Fibroblast of mammary gland (primary cell): ENCODE measurements around the gene LRRC27.

ENCODE experiments used
- DNase-seq: peaks from one replicate; pipeline ENCODE4 v3.0.0-alpha.2; 2010; ENCODE audit warnings: low read depth
- H3K4me3 ChIP-seq: 2 replicates; pipeline ENCODE4 v1.5.1; 2011; ENCODE audit warnings: low read depth, mild to moderate bottlenecking, low read length, moderate library complexity; ENCODE audit not compliant: control insufficient read depth
- CTCF ChIP-seq: conservative IDR thresholded peaks from 2 replicates; pipeline ENCODE4 v1.5.1; 2011; ENCODE audit warnings: low read depth, low read length, inconsistent platforms; ENCODE audit not compliant: control insufficient read depth, insufficient read depth

LRRC27 gene

GRCh38 chr10:132410056-132410778, 78.2 kb downstream of the LRRC27 start:
- DNase-seq = no peak
- H3K4me3 ChIP-seq = no peak overlapping the region
- TF ChIP-seq CTCF = no peak

- DNase-seq = no peak
- no peak overlapping the region for H3K4me3 ChIP-seq
- TF ChIP-seq CTCF = no peak
These were observed 79.0 kb downstream of the LRRC27 start for GRCh38 chr10:132410779-132411532.

DNA sequence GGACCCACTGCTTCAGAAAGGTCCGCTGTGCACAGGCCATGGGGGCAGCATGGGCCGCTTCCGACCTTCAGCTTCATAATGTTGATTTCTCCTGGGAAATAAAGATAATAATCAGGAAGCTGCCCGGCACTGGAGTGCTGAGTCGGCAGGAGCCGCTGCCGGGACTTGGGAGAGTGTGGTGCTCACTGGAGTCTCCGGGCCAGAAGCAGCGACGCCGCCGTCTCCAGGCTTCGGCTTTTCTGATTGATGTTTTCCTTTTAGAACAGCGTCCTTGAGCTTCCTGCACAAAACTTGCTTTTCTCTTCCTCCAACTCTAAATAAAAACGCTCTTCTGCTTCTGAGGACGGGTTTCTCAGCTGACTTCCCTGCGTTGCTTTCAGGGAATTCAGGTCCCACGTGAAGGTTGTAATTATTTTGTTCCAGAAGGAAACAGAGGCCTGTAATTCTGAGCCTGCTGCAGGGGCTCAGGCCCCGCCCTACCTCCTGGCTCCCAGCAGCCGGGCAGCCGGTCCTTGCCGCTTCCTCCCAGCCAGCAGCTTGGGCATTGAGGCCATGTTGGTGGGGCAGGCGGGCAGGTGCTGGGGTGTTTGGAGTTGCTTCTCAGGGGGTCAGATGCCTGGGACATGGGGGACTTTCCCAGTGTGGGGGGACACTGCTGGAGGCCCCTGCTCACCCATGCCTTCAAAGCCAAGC, 79.7 kb downstream of the LRRC27 start:
- H3K4me3 ChIP-seq = no peak overlapping the region
- peak; percentile 39 for DNase-seq
- TF ChIP-seq CTCF = no peak

- H3K4me3 ChIP-seq = no peak overlapping the region
- DNase-seq = no peak
- no peak for TF ChIP-seq CTCF
These were observed 80.6 kb downstream of the LRRC27 start for GRCh38 chr10:132412316-132413192.

GRCh38 chr10:132413226-132414205, 81.5 kb downstream of the LRRC27 start:
- TF ChIP-seq CTCF = no peak
- DNase-seq = no peak
- no peak overlapping the region for H3K4me3 ChIP-seq
